GM18508 (cell line): ENCODE data around the gene EHD1.

Source experiments
- ATAC-seq: cut with Tn5 transposase; IDR thresholded peaks from one replicate; pipeline ENCODE4 v1.9.1; 2021; ENCODE audit warnings: moderate number of reproducible peaks; ENCODE audit not compliant: insufficient read depth, unreplicated experiment

Gene EHD1

DNA sequence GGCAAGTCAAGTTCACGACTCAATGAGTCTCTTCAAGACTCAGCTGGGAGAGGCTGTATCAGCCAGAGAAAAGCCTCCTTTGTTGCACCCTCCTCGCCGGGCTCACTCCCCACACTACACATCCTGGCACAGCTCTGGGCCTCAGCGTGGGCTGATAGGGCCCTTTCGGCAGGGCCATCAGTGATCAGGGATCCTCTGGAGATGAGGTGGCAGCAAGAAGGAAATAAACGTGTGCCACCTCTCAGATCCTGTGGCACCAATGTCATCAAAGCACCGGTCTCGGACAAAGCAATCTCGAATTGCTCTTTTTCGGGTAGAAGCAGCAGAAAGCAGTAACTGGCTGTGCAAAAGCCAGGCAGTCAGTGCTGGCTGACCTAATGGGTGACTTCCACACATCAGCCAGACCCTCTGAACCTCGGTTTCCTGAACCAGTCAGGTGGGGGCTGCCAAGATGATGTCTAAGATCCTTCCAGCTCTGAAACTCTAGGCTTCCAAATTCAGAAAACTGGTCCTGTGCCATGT, 2.1 kb downstream of the EHD1 start:
- ATAC-seq = no peak

GRCh38 chr11:64875369-64876228, 2.8 kb downstream of the EHD1 start:
- no peak for ATAC-seq

DNA sequence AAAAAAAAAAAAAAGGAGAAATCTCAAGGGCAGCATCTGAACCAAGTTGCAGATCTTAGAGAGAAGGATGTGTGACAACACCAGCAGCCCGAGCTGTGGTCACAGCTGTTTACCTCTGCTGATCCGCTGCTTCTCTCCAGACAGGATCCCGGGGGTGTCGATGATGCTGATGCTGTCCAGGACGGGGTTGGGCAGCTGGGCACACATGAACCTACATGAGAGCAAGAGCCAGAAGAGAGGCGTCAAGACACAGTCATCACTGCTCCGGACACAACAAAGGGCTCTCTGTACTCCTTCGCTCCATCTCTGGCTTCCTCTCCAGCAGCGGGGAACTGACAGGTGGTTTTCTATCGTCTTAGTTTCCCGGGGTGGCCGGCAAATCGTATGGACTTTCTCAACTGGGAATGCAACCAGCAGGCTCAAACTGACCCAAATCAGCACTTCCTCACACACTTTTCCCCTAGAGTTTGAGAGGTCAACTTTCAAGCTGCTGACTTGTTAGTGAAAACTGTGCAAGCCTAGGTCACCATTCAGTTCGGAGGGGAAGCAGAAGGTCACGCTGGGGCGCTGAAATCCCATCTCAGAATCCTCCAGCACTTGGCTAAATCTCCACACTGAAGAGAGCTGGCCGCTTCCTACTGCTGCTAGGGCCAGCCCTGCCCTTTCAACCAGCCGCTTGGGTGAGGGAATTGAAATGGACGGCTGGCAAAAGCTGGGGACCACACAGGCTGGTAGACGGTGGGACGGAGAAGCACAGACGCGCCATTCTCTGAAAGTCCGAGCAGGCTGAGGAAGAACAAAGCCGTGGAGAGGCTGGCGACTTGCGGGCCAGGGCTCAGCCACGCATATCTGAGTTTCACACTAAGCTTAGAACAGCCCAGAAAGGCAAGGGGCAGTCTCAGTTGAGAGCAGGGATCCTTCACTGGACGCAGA, 3.8 kb downstream of the EHD1 start:
- no peak for ATAC-seq

DNA sequence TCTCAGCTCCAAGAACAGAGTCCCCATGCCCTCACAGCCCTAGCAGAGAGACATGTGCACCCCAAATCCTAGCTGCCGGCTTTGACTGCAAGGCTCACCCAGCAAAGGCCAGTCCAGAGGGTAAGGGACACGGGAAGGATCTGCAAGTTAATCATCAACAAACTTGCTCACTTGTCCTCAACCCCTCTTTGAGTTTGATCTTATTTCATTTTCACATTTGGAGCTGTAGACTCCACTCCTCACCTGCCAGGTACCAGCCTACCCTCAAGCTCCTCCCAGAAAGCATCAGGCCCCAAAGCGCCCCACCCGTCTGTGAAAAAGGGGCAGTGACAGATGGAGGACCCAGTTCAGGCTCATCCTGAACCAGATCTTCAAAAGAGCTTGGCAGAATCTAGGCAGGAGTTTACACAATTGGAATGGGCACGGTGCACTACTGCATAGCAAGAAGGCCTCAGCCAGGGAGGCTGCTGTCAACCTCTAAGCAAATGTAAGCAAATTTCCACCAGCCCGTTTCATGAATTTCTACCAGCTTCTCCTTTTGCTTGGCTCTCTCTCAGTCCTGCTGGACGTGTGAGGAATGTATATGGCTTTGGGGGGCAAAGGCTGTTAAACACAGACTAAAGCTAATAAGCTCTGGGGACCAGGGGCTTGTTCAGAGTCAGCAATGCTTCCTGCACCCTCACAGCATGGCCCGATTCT, 5.5 kb downstream of the EHD1 start:
- ATAC-seq = no peak

DNA sequence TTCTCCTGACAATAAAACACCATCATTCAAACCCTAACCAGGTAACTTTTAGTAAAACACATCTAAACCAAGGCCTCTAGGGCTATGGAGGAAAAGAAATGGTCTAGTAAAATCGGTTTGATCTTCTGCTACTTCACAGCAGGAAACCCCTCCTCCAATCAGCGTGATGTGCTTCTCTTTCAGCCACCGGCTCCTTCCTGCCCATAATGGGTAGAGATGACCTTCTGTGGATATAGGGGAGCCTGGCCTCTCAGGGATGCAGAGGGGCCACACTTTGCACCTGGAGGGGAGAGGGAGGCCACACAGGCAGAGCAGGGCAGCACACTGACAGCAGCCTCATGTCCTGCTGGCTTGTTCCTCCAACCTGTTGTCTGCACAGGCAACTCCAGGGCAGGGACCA, 6.9 kb downstream of the EHD1 start:
- no peak for ATAC-seq

- ATAC-seq = no peak
These were observed 7.4 kb downstream of the EHD1 start for GRCh38 chr11:64870893-64871466.

- no peak for ATAC-seq
These were observed 8.1 kb downstream of the EHD1 start for GRCh38 chr11:64870176-64870892.

GRCh38 chr11:64869571-64870175, 8.7 kb downstream of the EHD1 start:
- ATAC-seq = no peak

DNA sequence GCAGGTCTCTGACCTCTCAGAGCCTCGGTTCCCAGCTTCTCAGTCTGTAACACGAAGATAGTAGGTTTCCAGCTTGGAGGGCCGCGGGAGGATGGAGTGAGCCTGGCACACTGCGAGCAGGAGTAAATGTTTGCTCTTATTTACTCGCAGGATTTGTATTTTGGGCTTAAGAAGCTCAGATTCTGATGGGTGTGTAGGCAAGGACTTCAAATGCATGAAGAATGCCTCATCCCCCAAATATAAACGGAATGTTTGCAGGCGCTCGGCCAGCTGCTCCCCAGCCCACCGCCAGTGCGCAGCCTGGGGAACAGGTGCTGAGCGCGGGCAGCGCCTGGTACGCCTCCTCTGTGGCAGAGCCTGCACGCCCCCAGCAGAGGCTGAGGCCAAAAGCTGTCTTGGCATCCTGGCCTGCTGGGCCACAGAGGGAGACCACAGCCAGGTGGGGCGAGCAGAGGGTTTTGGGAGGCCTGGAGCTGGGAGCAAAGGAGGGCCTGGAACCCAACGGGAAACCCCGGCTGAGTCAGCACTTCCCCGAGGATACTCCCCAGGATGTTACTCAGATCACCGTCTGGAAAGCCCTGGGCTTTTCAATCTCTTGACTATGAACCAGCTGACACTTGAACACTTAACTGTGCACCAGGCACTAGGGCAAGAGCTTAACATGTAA, 9.4 kb downstream of the EHD1 start:
- ATAC-seq = no peak

- no peak for ATAC-seq
These were observed 10.5 kb downstream of the EHD1 start for GRCh38 chr11:64867748-64868462.

- no peak for ATAC-seq
These were observed 12.3 kb downstream of the EHD1 start for GRCh38 chr11:64866173-64866491.

- no peak for ATAC-seq
These were observed 12.9 kb downstream of the EHD1 start for GRCh38 chr11:64865286-64866172.

GRCh38 chr11:64864473-64865285, 13.7 kb downstream of the EHD1 start:
- no peak for ATAC-seq

- no peak for ATAC-seq
These were observed 14.3 kb downstream of the EHD1 start for GRCh38 chr11:64864135-64864472.

- ATAC-seq = no peak
These were observed 14.9 kb downstream of the EHD1 start for GRCh38 chr11:64863391-64864060.

DNA sequence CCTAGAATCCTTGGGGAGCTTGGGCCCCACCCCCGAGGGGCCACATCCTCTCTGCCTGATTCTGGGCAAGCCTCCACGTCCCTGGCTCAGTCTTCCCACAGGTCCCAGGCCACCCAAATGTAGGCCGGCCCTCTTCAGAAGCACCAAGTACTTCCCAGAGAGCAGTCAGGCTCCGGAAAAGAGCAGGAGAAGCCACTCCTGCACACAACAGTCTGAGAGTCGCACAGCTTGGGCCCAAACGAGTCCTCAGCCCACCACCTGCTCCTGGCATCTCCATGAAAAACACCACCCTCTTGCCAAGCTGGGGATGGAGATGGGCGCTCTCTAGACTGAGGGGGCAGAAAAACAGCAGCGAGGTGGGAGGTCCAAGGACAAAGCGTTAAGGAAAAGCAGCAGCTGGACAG, 15.4 kb downstream of the EHD1 start:
- no peak for ATAC-seq
